A172 (cell line): ENCODE results near the gene DUOXA1. TPM values are rescaled to one million over a fixed set of nuclear protein-coding genes. Genes with fewer than 3 reads are reported as not detected.
A peak's percentile ranks its signal among the peaks of the same experiment; 100 is the strongest.

Experiments
- DNase-seq: peaks from one replicate; pipeline ENCODE4 v3.0.0-alpha.2; 2015; ENCODE audit warnings: low spot score
- total RNA-seq: library from RNA; depleted of rRNA; stranded (reverse); fragments of >200 nt; shearing (Covaris generic); gene quantifications from 2 replicates; pipeline ENCODE4 v1.2.3, GENCODE V29; 2014

The DUOXA1 gene
- total RNA-seq, 1 experiment from 2014 or later = not detected

DNA sequence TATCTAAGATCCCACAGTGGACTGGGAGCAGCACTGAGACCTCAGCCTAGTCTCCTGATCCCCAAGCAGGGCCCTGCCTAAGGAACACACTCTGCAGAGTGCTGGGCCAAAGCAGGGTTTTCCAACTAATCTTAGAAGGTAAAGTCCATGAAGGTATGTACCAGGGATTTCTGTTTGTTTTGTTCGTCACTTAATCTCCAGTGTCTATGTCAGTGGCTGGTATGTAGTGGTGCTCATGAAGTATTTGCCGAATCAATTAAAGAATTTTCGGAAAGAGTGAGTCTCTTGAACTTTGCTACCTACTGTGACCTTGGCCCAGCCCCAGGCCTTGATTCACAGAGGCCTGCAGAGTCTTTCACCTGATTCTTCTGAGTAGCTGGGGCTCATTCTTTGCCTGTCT is 1.8 kb upstream of the DUOXA1 start:
- no peak for DNase-seq

DNA sequence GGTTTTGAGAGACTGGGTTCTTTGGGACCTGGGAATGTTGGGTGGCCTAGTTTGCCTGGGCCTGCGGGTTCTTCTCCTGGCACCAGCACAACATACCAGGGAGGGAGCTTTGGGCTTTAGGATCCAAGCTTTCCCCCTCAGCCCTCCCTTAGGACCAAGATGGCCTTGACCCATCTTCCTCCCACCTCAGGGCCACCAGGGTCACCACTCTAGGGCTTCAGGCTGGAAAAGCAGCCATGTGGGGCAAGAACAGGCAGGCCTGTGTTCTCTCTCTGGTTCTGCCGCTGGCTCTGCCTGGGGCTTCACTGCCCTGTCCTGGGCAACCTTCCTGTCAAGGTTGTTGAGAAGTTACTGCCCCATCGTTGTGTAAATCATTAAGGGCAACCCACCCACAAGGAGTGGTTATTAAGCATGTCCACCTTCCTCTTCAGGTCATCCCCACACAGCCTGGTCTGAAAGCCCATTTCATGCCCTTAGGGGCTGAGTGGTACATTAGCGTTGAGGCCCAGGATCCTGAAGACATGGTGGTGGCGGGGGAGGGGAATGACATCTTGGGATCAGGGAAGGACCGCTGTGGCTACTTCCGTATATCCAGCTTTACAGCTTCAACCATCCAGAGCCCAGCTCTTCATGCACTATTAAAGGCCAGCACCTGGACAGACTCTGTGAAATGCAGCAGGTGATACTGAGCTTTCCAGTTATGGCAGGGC is 767 bp upstream of the DUOXA1 start:
- DNase-seq = no peak

DNA sequence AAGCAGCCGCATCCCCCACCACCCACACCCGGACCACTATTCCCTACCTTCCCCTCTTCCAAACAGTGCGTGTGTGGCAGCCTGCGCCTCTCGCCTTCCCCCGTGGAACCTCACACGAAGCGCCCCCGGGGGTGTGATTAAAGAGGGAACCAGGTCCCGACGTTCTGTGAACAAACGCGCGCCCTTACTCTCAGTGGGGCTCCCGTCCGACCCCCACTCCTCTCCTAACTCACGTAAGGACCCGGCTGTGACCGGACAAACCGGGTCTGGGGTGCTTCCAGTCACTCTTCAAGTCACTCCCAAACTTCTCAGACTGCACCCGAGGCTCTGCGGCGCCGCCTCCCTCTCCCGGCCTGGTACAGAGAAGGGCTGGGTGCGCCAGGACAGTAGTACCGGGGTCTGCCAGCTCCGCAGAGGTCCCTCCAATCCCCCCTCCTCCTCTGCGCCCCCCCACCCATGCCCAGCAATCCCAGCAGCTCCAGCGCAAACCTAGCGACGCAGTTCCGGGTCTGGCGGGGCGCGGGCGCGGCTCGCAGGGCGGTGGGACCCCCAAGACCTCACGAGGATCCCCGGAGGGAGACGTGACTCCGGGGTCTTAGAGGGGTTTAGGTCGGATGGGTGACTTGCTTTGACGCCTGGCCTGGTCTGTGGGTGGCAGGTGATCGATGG is 574 bp downstream of the DUOXA1 start:
- DNase-seq = no peak

DNA sequence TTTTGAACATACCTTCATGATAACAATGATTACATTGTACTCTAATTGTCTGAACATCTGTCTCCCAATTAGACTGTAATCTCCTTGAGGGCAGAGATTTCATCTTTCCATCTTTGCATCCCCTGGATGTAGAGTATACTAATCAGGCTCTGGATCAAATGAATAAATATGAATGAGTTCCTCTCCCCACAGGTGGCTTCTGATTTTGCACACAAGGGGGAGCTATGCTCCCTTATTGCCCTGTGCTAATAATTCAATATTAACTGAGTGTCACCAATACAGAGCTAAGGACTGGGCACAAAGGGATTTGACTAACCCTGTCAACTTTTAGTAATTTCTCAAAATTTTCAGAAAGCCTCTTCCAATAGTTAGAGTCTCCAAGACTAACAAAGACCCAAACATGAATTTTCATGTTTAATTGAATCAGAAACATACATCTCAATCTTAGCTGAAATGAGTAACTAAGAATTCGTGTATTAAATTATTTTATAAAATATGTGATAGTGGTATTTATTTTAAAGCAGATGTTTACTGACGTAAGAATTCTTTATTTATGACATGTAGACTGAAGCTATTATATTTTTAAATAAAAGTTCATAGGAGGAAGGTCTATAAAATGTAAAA is 3.0 kb downstream of the DUOXA1 start:
- DNase-seq = peak; percentile 46

DNA sequence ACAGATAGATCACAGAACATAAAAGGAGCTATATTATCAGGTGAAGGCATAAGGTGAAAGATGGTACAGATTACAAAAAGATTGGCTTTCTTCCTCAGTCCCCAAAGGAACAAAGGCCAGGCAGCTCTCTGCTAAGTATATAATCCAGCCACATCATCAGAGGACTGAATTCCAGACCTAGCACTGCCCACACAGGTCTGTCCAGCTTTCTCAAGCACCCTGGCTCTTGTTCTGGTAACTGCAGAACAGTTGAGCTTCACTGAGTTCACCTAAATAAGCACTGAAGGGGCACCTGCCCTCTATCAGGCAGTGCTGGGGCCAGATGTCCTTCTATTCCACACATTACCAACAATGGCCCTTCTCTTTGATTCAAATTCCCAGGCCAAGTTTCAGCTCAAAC is 6.3 kb downstream of the DUOXA1 start:
- no peak for DNase-seq

DNA sequence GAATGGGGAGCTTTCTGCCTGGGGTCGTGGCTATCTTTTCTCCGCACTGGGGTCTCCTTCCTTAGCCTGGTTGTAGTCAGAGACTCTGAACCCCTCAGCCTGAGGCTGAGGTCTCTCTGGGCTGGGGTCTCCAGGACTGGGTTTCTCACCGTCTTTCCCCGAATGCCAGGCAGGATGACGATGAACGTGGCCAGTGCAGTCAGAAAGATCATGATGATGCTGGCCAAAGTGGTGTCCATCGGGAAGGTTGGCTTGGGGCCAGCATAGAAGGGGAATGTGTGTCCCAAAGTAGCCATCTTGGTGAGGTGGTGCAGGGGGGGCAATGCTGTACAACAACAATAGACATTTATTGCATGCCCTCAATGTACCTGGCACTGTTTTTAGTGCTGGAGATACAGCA is 7.0 kb downstream of the DUOXA1 start:
- no peak for DNase-seq

DNA sequence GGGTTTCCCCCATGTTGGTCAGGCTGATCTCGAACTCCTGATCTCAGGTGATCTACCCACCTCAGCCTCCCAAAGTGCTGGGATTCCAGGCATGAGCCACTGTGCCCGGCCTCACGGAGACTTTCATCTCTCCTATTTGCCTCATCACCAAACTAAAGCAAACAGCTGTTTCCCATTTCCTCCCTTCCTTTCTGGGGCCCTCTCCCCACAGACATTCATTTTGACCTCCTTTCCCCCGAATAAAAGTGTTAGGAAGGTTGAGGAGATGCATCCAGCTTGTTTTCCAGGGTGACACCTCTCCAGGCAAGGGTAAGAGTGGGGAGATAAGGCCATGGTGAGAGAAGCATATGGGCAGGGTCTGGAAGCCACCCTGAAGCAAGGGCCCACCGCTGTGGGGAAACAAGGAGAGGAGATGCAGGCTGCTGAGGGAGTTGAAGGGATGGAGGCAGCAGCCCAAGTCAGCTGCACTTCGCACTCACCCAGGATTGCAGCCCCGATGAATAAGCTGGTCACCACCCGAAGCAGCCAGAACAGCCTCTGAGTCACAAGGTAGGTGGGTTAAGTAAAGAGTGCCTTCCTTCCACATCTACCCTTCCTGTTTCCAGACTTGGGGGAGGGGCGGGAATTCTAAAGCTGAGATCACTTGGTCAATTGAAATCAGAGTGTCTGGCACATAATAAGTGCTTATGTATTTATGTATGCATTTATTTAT is 7.8 kb downstream of the DUOXA1 start:
- peak; percentile 82 for DNase-seq

DNA sequence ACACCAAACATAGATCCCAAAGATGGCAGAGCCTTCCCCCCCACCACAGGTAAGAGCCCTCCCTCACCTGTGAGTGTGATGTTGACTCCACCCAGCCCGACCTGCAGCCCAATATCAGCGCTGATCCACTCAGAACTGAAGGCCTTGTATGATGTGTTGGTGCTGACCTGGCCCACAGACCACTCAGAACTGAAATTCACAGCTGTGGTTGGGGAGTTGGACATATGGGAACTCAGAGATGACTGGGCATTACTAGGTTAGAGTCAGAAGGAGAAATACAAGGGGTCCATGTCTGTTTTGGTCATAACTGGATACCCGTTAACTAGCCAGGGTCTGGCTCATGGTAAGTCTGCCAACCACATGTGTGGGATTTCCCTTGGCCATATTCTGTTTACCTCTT is 8.7 kb downstream of the DUOXA1 start:
- DNase-seq = no peak

DNA sequence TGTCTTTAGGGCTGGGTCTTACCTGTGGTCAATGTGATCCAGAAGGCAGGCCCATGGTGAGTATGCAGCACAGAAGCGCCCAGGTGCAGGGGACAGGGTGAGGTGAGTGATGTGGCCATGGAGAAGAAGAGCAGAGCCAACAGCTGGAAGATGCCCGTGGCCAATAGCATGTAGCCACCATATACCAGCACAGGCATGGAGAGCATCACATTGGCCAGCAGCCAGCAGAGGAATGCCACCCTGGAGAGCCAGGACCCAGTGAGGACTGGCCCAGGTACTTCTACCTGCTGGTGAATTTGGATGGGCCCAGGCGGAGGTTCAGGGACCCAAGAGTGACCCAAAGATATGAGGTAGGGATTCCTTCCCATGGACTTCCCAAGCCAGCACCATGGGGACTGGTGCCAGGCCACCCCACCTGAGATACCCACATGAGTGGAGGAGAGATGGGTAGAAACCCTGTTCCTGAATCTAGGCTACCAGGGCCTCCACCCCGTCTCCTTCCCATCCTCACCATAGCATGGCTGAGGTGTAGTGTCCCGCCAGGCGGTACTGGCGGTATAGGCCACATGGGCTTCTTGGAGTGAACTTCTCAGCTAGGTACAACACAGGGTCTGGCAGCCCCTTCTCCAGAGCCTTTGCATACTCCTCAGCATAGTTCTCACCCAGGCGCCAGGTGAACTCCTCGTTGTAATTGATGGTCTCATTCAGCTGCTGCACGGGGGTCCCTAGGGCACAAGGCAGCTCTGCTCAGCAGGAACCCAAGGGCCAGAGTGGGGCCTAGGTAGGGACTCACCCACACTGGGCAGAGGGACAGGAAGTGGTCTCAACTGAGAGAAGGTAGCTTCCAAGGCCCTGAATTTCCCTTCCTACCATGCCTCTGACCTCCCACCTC is 9.4 kb downstream of the DUOXA1 start:
- DNase-seq = no peak

DNA sequence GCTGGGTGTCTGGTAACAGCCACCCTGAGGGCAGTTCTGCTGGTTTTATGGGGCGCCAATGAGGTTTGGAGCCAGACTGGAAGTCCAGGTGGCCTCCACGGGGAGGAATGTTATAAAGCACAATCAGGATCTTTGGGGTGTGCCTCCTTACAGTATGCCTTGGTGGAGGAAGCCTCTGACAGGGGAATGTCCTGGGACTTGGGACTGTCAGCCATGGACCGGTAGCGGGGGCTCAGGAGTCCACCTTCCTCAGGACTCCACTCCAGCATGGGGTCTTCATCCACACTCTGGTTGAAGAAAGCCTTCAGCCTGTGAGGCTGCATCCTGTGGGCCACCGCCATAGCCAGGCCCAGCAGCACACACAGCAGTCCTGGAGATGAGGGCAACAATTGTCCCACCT is 10.7 kb downstream of the DUOXA1 start:
- DNase-seq = no peak

DNA sequence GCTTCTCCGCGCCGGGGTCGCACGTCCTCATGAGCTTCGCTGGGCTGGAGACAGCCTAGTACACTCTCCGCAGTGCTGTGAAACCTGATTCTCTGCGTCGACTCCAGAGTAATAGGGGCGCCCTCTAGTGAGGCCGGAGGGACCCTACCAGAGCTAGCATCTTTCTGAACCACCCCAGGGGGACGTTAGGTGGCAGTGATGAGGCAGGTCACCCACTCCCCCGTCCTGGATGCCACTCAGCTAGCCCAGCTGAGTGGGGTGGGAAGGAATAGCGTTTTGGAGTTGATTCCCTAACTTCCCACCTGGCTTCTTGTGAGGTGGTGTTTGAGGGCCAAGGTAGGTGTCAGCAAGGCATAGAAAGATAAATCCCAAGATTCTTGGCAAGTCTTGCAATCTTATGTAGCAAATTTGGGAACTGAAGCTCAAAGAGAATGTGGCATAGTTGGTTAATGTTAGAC is 11.5 kb downstream of the DUOXA1 start:
- peak; percentile 84 for DNase-seq

DNA sequence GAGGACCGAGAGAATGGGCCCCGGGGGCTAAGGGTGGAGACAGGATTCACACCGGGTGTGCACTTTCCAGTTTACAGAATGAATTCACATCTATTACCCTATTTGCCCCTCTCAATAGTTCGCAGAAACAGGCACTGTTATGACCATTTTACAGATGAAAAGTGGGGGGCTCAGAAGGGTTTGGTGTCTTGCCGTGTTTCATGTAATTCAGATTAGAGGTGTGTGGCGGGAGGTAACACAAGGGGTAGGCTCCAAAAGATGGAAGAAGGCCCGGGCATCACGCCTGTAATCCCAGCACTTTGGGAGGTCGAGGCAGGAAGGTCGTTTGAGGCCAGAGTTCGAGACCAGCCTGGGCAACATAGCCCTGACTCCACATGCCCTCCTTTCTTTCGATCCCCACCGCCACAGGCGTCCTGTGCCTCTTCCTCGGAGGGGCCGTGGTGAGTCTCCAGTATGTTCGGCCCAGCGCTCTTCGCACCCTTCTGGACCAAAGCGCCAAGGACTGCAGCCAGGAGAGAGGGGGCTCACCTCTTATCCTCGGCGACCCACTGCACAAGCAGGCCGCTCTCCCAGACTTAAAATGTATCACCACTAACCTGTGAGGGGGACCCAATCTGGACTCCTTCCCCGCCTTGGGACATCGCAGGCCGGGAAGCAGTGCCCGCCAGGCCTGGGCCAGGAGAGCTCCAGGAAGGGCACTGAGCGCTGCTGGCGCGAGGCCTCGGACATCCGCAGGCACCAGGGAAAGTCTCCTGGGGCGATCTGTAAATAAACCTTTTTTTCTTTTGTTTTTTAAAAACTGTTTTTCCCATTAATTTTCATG is 12.2 kb downstream of the DUOXA1 start:
- no peak for DNase-seq

DNA sequence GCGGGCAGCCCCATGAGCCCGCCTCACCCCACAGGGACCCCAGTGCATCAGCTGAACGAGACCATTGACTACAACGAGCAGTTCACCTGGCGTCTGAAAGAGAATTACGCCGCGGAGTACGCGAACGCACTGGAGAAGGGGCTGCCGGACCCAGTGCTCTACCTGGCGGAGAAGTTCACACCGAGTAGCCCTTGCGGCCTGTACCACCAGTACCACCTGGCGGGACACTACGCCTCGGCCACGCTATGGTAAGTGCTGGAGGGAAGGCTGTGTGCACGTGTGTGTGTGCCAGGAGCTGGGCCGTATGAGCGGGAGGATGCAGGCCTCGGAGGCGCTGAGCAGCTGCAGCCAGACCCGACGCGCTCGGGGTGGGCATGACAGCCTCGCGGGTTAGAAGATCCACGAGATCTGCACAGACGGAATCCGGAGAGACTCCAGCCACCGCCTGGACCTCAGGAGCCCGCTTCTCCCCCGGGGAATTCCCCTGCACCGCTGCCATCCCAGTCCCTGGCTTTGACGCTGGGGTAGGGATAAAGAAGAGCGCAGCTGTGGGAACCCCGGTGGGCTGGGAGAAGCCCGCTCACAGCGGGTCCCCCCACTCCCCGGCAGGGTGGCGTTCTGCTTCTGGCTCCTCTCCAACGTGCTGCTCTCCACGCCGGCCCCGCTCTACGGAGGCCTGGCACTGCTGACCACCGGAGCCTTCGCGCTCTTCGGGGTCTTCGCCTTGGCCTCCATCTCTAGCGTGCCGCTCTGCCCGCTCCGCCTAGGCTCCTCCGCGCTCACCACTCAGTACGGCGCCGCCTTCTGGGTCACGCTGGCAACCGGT is 13.0 kb downstream of the DUOXA1 start:
- no peak for DNase-seq

DNA sequence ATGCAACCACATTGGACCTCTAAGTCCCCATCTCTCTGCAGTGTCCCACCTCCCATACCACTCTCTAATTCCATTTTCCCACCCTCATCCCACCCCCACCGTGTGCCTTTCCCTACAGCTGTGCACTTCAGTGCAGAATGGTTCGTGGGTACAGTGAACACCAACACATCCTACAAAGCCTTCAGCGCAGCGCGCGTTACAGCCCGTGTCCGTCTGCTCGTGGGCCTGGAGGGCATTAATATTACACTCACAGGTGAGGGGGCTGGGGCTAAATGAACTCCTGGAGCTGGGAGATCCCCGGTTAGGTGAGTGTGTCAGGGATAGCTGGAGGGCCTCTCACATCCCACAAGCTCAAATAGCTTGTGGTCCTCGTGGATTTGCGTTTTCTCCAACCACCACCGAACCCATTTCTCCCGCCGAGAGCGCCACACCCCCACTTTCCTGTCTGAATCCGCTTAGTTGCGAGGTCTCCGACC is 13.6 kb downstream of the DUOXA1 start:
- no peak for DNase-seq

DNA sequence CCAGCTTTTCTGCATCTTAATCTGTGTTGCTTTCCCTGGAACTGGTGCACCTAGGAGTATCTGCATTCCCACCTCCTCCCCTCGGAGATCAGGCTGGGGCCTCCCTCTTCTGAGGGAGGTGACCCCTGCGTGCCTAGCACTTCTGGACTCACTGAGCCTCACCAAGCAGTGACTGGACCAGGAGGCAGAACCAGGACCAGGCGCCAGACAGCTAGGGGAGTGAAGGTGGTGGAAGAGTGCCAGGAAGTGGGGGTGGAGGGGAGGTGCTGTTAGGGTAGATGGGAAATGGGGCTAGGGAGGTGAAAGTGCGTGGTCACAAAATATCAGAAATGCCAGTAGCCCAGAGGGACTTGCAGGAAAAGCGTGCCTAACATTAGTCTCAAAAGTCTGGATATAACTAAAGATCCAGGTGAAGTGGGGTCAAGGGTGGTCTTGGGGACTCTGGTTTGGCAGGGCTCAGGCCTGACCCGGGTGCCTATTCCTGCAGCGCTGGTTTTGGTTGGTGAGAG is 14.3 kb downstream of the DUOXA1 start:
- DNase-seq = no peak

DNA sequence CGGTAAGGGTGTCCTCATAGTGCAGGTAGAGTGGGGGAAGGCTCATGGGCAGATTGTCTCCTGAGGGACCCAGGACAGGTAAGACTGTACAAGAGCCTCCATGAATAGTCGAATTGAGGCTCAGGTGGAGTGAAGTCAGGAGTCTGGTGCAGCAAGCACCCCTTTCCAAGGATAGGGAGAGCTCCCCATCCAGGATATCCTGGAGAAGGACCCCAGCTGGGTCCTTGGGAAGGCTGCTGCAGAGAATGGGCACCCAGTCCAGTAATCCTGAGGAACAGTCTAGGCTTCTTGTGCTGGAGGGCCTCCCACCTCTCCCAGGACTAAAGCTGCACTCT is 15.0 kb downstream of the DUOXA1 start:
- no peak for DNase-seq

DNA sequence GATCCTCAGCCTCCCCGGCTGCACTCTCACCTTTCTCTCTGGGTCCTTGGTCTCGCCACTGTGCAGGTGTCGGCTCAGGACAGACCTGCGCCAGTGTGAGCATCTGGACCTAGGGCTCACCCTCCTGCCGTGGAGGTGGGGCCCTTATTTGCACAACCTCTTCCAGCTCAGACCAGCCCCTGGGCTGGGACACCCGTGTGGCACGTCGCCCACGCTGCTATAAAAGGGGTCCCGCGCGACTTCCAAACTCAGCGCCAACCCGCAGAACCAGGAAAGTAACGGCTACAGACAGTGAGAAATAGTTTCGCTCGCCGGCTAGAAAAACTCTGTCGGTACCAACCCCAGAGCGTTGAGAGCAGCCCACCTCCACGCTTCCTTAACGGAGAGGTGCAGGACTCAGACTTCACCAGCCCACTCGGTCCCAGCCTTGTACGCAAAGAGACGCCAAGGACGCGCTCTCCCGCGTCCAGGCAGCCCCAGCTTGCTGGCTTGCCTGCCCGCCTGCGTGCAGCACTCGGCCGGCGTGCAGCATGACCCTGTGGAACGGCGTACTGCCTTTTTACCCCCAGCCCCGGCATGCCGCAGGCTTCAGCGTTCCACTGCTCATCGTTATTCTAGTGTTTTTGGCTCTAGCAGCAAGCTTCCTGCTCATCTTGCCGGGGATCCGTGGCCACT is 15.5 kb downstream of the DUOXA1 start, which contains the start of the genes DUOX2 and DUOXA2:
Gene DUOX2, minus strand, starts transcription at position 97 of the 675 bp plus-strand sequence. CDS start 761 bp downstream, outside the sequence.
Gene DUOXA2, plus strand, starts transcription at position 251 of the 675 bp plus-strand sequence. Its CDS starts 280 bp downstream, at position 531.
- no peak for DNase-seq

DNA sequence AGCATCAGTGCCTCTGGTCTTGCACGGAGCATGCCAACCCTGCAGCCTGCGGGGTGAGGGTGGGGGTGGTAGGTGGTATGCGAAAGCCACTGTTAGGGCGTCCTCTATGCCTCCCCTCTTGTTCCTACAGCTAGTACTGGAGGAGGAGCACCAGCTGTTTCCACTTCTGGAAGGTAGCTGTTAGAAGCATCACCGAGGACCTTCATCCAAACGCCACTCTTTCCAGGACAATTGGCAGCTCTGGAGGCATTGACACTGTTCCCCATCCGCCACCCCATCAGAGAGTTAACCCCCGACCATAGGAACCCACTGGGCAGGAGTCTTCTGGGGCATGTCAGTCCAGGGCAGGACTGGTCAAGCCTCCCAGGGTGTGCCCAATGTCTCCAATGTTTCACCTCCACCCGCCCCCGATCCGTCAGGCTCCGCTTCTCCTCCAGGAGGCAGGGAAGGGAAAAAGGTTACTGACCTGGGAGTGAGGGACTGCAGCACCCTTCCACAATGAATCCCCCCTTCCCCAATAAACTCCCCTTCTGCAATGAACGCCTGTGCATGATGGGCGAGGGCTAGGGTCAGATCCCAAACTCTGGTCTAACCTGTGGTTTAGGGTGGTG is 16.2 kb downstream of the DUOXA1 start:
- no peak for DNase-seq
